GM19468 (cell line): ENCODE results near the gene STAG1.
"Not testable (repeated sequence)": the region's sequence is repeated elsewhere in the genome, so short reads cannot be mapped to it uniquely, and the experiment has no call there.

Experiments
- ATAC-seq: cut with Tn5 transposase; IDR thresholded peaks from one replicate; pipeline ENCODE4 v1.9.1; 2021; ENCODE audit warnings: mild to moderate bottlenecking, moderate library complexity, moderate number of reproducible peaks; ENCODE audit not compliant: unreplicated experiment; ENCODE audit errors: extremely low read depth

STAG1 gene

GRCh38 chr3:136543385-136543784, 208.8 kb downstream of the STAG1 start:
- no peak for ATAC-seq

- no peak for ATAC-seq
Measured at GRCh38 chr3:136535906-136536305, 216.3 kb downstream of the STAG1 start.

GRCh38 chr3:136532766-136533165, 219.4 kb downstream of the STAG1 start:
- ATAC-seq, result no peak

GRCh38 chr3:136518102-136518501, 234.1 kb downstream of the STAG1 start:
- ATAC-seq, result no peak

- ATAC-seq, result no peak
Measured at GRCh38 chr3:136516656-136517055, 235.5 kb downstream of the STAG1 start.

GRCh38 chr3:136516095-136516494, 236.1 kb downstream of the STAG1 start:
- no peak for ATAC-seq

- ATAC-seq, result not testable (repeated sequence)
Measured at GRCh38 chr3:136514533-136514932, 237.6 kb downstream of the STAG1 start.

GRCh38 chr3:136513367-136513766, 238.8 kb downstream of the STAG1 start:
- ATAC-seq, result no peak

GRCh38 chr3:136512381-136512780, 239.8 kb downstream of the STAG1 start:
- ATAC-seq, result no peak

- no peak for ATAC-seq
Measured at GRCh38 chr3:136505676-136506075, 246.5 kb downstream of the STAG1 start.

- no peak for ATAC-seq
Measured at GRCh38 chr3:136503056-136503455, 249.1 kb downstream of the STAG1 start.

GRCh38 chr3:136498919-136499447, 253.2 kb downstream of the STAG1 start:
- ATAC-seq, result no peak

- no peak for ATAC-seq
Measured at GRCh38 chr3:136495213-136495612, 257.0 kb downstream of the STAG1 start.

- no peak for ATAC-seq
Measured at GRCh38 chr3:136490646-136491405, 261.4 kb downstream of the STAG1 start.

- ATAC-seq, result no peak
Measured at GRCh38 chr3:136485777-136486176, 266.4 kb downstream of the STAG1 start.

GRCh38 chr3:136476280-136476679, 275.9 kb downstream of the STAG1 start:
- ATAC-seq, result no peak

GRCh38 chr3:136474876-136475275, 277.3 kb downstream of the STAG1 start:
- not testable (repeated sequence) for ATAC-seq

GRCh38 chr3:136473716-136474326, 278.4 kb downstream of the STAG1 start:
- no peak for ATAC-seq

- ATAC-seq, result no peak
Measured at GRCh38 chr3:136465296-136465695, 286.9 kb downstream of the STAG1 start.

GRCh38 chr3:136464502-136464901, 287.7 kb downstream of the STAG1 start:
- no peak for ATAC-seq

- ATAC-seq, result no peak
Measured at GRCh38 chr3:136463170-136463569, 289.0 kb downstream of the STAG1 start.

- no peak for ATAC-seq
Measured at GRCh38 chr3:136457793-136458192, 294.4 kb downstream of the STAG1 start.
